Measurements from ENCODE around the gene ADCY5.

DNA sequence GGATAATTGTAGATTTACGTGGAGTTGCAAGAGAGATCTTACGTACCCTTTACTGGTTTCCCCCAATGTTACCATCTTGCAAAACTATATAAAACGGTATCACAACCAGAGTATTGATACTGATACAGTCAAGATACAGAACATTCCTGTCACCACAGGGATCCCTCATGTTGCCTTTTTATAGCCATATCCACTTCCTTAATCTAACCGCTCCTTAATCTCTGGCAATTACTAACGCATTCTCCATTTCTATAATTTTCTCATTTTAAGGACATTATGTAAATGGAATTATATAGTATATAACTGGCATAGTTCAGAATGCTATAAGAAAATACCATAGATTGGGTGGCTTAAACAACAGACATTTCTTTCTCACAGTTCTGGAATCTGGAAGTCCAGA, 186.0 kb downstream of the ADCY5 start:
- TF ChIP-seq REST (IDR thresholded peaks at IDR 0.05; ENCODE audit: insufficient read depth in 1 of 2, low read depth in 2 of 2, low read length in 2 of 2) = no peak
- no peak for TF ChIP-seq TAF1 (IDR thresholded peaks at IDR 0.05; ENCODE audit: borderline replicate concordance, insufficient read depth, low read length)
- no peak for TF ChIP-seq POLR2AphosphoS5 (IDR thresholded peaks at IDR 0.05; ENCODE audit: low read depth, low read length)
- TF ChIP-seq FOXP2 (optimal IDR thresholded peaks at IDR 0.05; ENCODE audit: borderline replicate concordance, extremely low read depth, extremely low read length, insufficient read depth) = no peak

Measured in PFSK-1 (cell line).